HepG2 (cell line): Measurements from ENCODE around the gene THSD8. TPM values are rescaled to one million over a fixed set of nuclear protein-coding genes. Genes with fewer than 3 reads are reported as not detected.

Source experiments
- ATAC-seq: fragments of 200-7000 bp; cut with Tn5 transposase; 3 replicates; pipeline ENCODE4 v1.9.1; 2020; ENCODE audit warnings: mild to moderate bottlenecking, moderate library complexity
- BruUV-seq: library from RNA; stranded (reverse); fragments of 400-500 nt; replicated peaks from 2 replicates; lab custom pipeline; 2021; lab: Mats Ljungman, UMichigan
- CTCF ChIA-PET: fragments of 300-600 bp; formaldehyde crosslinking; extraction: SDS; loops from one replicate; lab custom pipeline; 2021; ENCODE audit warnings: low total read pairs, inconsistent platforms, low intra/inter-chr PET ratio; lab: Yijun Ruan, JAX
- POLR2A ChIA-PET: fragments of 350-600 bp; sonication (Branson Sonifier 250); formaldehyde crosslinking; loops from one replicate; lab custom pipeline; 2020; ENCODE audit warnings: antibody characterized with exemption, inconsistent platforms; lab: Yijun Ruan, JAX
- DNase-seq: peaks from one replicate; pipeline ENCODE4 v3.0.0-alpha.2; 2015; ENCODE audit warnings: low spot score
- FAIRE-seq: peaks from 3 replicates; lab custom pipeline; 2011; peaks lifted over from hg19 to GRCh38; lab: Jason Lieb, UNC
- H2AFZ ChIP-seq: one replicate; pipeline ENCODE4 v1.6.1; 2011; ENCODE audit warnings: low read length, inconsistent platforms
- H3K27ac ChIP-seq: fragments of 300-600 bp; 3 replicates; pipeline ENCODE4 v1.8.0; 2011; ENCODE audit warnings: mixed run types, mild to moderate bottlenecking, mixed read lengths, low read length, inconsistent platforms; ENCODE audit not compliant: insufficient read depth; ENCODE audit errors: extremely low read length
- H3K27me3 ChIP-seq, 2 experiments: fragments of 200-600 bp in 1 of 2; 2 replicates in 1 of 2; 3 replicates in 1 of 2; pipeline versions ENCODE4 v1.6.0 to v1.8.0; 2011; ENCODE audit warnings: low read length in 2 of 2, mild to moderate bottlenecking in 2 of 2, moderate library complexity in 2 of 2, inconsistent platforms in 1 of 2; ENCODE audit not compliant: insufficient read depth in 2 of 2, control insufficient read depth in 1 of 2
- H3K36me3 ChIP-seq, 2 experiments: fragments of 200-600 bp in 1 of 2; replicated peaks in 1 of 2; 2 replicates in 1 of 2; 3 replicates in 1 of 2; pipeline versions ENCODE4 v1.5.1 to v1.8.0; 2011; ENCODE audit warnings: low read length in 2 of 2, inconsistent platforms in 1 of 2; ENCODE audit not compliant: insufficient read depth in 2 of 2, control insufficient read depth in 1 of 2
- H3K4me1 ChIP-seq: 2 replicates; pipeline ENCODE4 v1.5.1; 2012; ENCODE audit warnings: low read length, inconsistent platforms; ENCODE audit not compliant: insufficient read depth
- H3K4me2 ChIP-seq: 2 replicates; pipeline ENCODE4 v1.6.0; 2011; ENCODE audit warnings: low read depth, low read length, inconsistent platforms
- H3K4me3 ChIP-seq, 3 experiments: fragments of 200-600 bp in 1 of 3; sonication (generic), shearing (Covaris generic) in 1 of 3; replicated peaks in 1 of 3; 2 replicates each; pipeline ENCODE4 v1.5.1; 2011 to 2016; ENCODE audit warnings: low read length in 3 of 3, inconsistent platforms in 2 of 3, low read depth in 2 of 3, mild to moderate bottlenecking in 2 of 3, control low read depth in 1 of 3, mixed read lengths in 1 of 3; ENCODE audit not compliant: insufficient read depth in 1 of 3
- H3K79me2 ChIP-seq: one replicate; pipeline ENCODE4 v1.6.1; 2011; ENCODE audit warnings: low read length, inconsistent platforms; ENCODE audit not compliant: insufficient read depth
- H3K9ac ChIP-seq: 2 replicates; pipeline ENCODE4 v1.6.0; 2011; ENCODE audit warnings: mild to moderate bottlenecking, low read depth, low read length, inconsistent platforms; ENCODE audit not compliant: insufficient read depth
- H3K9me3 ChIP-seq: 2 replicates; pipeline ENCODE4 v1.5.1; 2012; ENCODE audit warnings: mild to moderate bottlenecking, low read length
- H4K20me1 ChIP-seq: 2 replicates; pipeline ENCODE4 v1.6.0; 2011; ENCODE audit warnings: inconsistent platforms, mild to moderate bottlenecking, low read length, moderate library complexity; ENCODE audit not compliant: insufficient read depth
- ARHGAP35 ChIP-seq: sonication (generic); formaldehyde crosslinking; IDR thresholded peaks from 2 replicates; pipeline ENCODE4 v1.9.0; 2022; ENCODE audit warnings: mild to moderate bottlenecking, inconsistent platforms, moderate library complexity, missing genetic modification reagents, borderline replicate concordance
- ATF6 ChIP-seq: sonication (generic); formaldehyde crosslinking; conservative IDR thresholded peaks from 2 replicates; pipeline ENCODE4 v1.4.0; 2020; ENCODE audit warnings: missing genetic modification reagents
- HNRNPH1 ChIP-seq: fragments of 200-400 bp; formaldehyde crosslinking; optimal IDR thresholded peaks from 2 replicates; pipeline ENCODE3; 2017; ENCODE audit warnings: mild to moderate bottlenecking, low read depth, low read length
- KLF13 ChIP-seq: sonication (generic); formaldehyde crosslinking; IDR thresholded peaks from 2 replicates; pipeline ENCODE4 v1.4.0; 2020; ENCODE audit warnings: mild to moderate bottlenecking, missing genetic modification reagents
- MAX ChIP-seq: IDR thresholded peaks from 2 replicates; pipeline ENCODE4 v1.6.1; 2012; ENCODE audit warnings: inconsistent platforms
- NKX3-1 ChIP-seq: sonication (generic); formaldehyde crosslinking; IDR thresholded peaks from 2 replicates; pipeline ENCODE4 v1.5.0; 2020; ENCODE audit warnings: missing genetic modification reagents
- SOX13 ChIP-seq, 3 experiments: fragments of 450-650 bp in 1 of 3; sonication (generic) in 1 of 3; formaldehyde crosslinking in 1 of 3; IDR thresholded peaks in 2 of 3; conservative IDR thresholded peaks in 1 of 3; 2 replicates each; pipeline versions ENCODE4 v1.5.0 to v1.6.1; 2016 to 2020; ENCODE audit warnings: antibody characterized with exemption in 1 of 3, mild to moderate bottlenecking in 1 of 3, missing compliant biosample characterization in 1 of 3, missing genetic modification reagents in 1 of 3, moderate library complexity in 1 of 3
- TP53 ChIP-seq: sonication (generic); formaldehyde crosslinking; conservative IDR thresholded peaks from 2 replicates; pipeline ENCODE4 v1.4.0; 2020; ENCODE audit warnings: missing genetic modification reagents
- ZBTB8A ChIP-seq: sonication (generic); formaldehyde crosslinking; IDR thresholded peaks from 2 replicates; pipeline ENCODE4 v1.4.0; 2020; ENCODE audit warnings: mild to moderate bottlenecking, low read depth, missing genetic modification reagents, borderline replicate concordance
- ZNF235 ChIP-seq: sonication (generic); formaldehyde crosslinking; IDR thresholded peaks from 2 replicates; pipeline ENCODE4 v1.8.1; 2023; ENCODE audit warnings: mild to moderate bottlenecking, missing genetic modification reagents, borderline replicate concordance
- ZNF337 ChIP-seq: sonication (generic); formaldehyde crosslinking; IDR thresholded peaks from 2 replicates; pipeline ENCODE4 v1.5.1; 2020; ENCODE audit warnings: missing genetic modification reagents, low read depth, mild to moderate bottlenecking, borderline replicate concordance
- ZNF607 ChIP-seq: sonication (generic); formaldehyde crosslinking; IDR thresholded peaks from 2 replicates; pipeline ENCODE4 v1.5.1; 2020; ENCODE audit warnings: missing genetic modification reagents, mild to moderate bottlenecking, borderline replicate concordance
- ZNF609 ChIP-seq: sonication (generic); formaldehyde crosslinking; IDR thresholded peaks from 2 replicates; pipeline ENCODE4 v1.4.0; 2020; ENCODE audit warnings: mild to moderate bottlenecking, missing genetic modification reagents, borderline replicate concordance
- ZNF709 ChIP-seq: sonication (generic); formaldehyde crosslinking; IDR thresholded peaks from 2 replicates; pipeline ENCODE4 v1.5.0; 2020; ENCODE audit warnings: mild to moderate bottlenecking, missing genetic modification reagents
- WGBS: methylation state at CpG from one replicate; pipeline ENCODE4 v1.1.6; 2017; ENCODE audit warnings: low lambda C conversion rate; 5-methylcytosine and 5-hydroxymethylcytosine counted together
- in situ Hi-C: cut with HindIII; loops from 2 replicates; pipeline ENCODE4 v1.10.0; 2017; ENCODE audit warnings: low pct_unique_long_range_greater_than_20kb; ENCODE audit not compliant: extremely low pct_ligation_motif_present
- intact Hi-C: fragments of 100-400 bp; cut with micrococcal nuclease; formaldehyde crosslinking; loops from one replicate; pipeline ENCODE4 v1.10.0; 2022; ENCODE audit not compliant: unreplicated experiment
- polyA plus RNA-seq, 8 experiments: library from polyadenylated mRNA; depleted of rRNA in 3 of 8; stranded (reverse) in 7 of 8; unstranded in 1 of 8; fragments of >200 nt; fragmentation: Illumina TruSeq in 4 of 8; extraction: Trizol in 4 of 8; gene quantifications; 2 replicates each; pipeline versions ENCODE4 v1.2.1 to v1.2.3, GENCODE V29; 2011 to 2016; ENCODE audit warnings: low read depth in 4 of 8, missing spikeins in 1 of 8, mixed read lengths in 1 of 8; ENCODE audit not compliant: insufficient read depth in 1 of 8
- total RNA-seq, 5 experiments: library from RNA; depleted of rRNA; stranded (reverse); fragments of >200 nt; fragmentation: Illumina TruSeq; extraction: Trizol; gene quantifications; 2 replicates each; pipeline ENCODE4 v1.2.3, GENCODE V29; 2016; ENCODE audit warnings: low read depth in 1 of 5

THSD8 gene
- total and polyA plus RNA-seq, 2 of the 13 experiments (the other 11 are each of a cell fraction or from before 2014, with no cell fraction given) = 4.8 to 14.9 TPM

- TF ChIP-seq ARHGAP35 (CRISPR knock-in tag) (0 out of 2 replicates have a peak, but pooled peaks have one; percentile 62), ZNF607 (CRISPR knock-in tag) (peak; percentile 43), NKX3-1 (CRISPR knock-in tag) (no peak), TP53 (CRISPR knock-in tag) (no peak), ATF6 (CRISPR knock-in tag) (no peak), MAX (peak; percentile 47), ZNF709 (CRISPR knock-in tag) (peak; percentile 70; the same call in 1 of the 2 replicates), ZNF235 (CRISPR knock-in tag) (0 out of 2 replicates have a peak, but pooled peaks have one; percentile 46)
These were observed 44.2 kb upstream of the THSD8 start (continued) for GRCh38 chr19:12757544-12758274.

- FAIRE-seq = no peak
- Histone ChIP-seq H3K4me2 (no peak overlapping the region), H4K20me1 (no peaks in the 10 kb centered on the region), H3K9ac (no peak overlapping the region), H3K36me3 (0 out of 5 replicates have a peak, but pooled peaks cover 0 to 1% of the 10 kb centered on the region in 2 experiments), H3K27ac (no peak overlapping the region), H3K4me1 (peaks cover 14% of the 10 kb centered on the region), H3K9me3 (no peaks in the 10 kb centered on the region), H3K27me3 (no peaks in the 10 kb centered on the region; a peak in 2 of 5 replicates), H2AFZ (no peak overlapping the region), H3K4me3 (no peak overlapping the region), H3K79me2 (no peaks in the 10 kb centered on the region)
- WGBS = 81% methylated on average over 6 of the region's 6 CpGs
- POLR2A ChIA-PET = interaction anchor here (1.6 to 2.6 kb wide), 2 partner anchors 19 to 23 kb away, joined by 5 to 10 read pairs; partner anchors contain the start of gene GET3
- no peak for DNase-seq
- CTCF ChIA-PET = interaction anchor here (1.5 kb wide), 2 partner anchors 37 to 88 kb away, joined by 8 to 10 read pairs; no protein-coding TSS in a partner anchor
- in situ Hi-C loops = loop anchor here (5.0 kb wide), 1 partner anchor 47 kb away; no protein-coding TSS in a partner anchor
- intact Hi-C loops = loop anchor here (1.0 to 2.0 kb wide), 2 partner anchors 23 to 37 kb away; partner anchors contain the start of gene GET3
- no peak for ATAC-seq
- no TSS peak for BruUV-seq
- TF ChIP-seq KLF13 (CRISPR knock-in tag) = no peak
- TF ChIP-seq ZNF609 (CRISPR knock-in tag) = no peak
- no peak for TF ChIP-seq ZBTB8A (CRISPR knock-in tag)
- no peak for TF ChIP-seq SOX13 (IDR thresholded peaks at IDR 0.05)
- TF ChIP-seq SOX13 (CRISPR knock-in tag; conservative IDR thresholded peaks at IDR 0.05 in 1 of 2, IDR thresholded peaks at IDR 0.05 in 1 of 2) = no peak
- no peak for TF ChIP-seq ZNF337 (CRISPR knock-in tag)
- TF ChIP-seq HNRNPH1 = no peak
These were observed 42.2 kb upstream of the THSD8 start for GRCh38 chr19:12759686-12760085.
